Activated T-helper 1 cell treated with anti-CD3 and anti-CD28 coated beads, Interleukin-2, amount 50 U/mL, for 16 hours (primary cell): ENCODE measurements around the gene BICD2.

Source experiments
- DNase-seq, 2 donors: peaks; one replicate each; pipeline ENCODE4 v3.0.0-alpha.2; 2020; ENCODE audit warnings: low read depth in 1 of 2, low spot score in 1 of 2

The BICD2 gene

GRCh38 chr9:92748233-92748497, 16.5 kb downstream of the BICD2 start:
- DNase-seq, result no peak

DNA sequence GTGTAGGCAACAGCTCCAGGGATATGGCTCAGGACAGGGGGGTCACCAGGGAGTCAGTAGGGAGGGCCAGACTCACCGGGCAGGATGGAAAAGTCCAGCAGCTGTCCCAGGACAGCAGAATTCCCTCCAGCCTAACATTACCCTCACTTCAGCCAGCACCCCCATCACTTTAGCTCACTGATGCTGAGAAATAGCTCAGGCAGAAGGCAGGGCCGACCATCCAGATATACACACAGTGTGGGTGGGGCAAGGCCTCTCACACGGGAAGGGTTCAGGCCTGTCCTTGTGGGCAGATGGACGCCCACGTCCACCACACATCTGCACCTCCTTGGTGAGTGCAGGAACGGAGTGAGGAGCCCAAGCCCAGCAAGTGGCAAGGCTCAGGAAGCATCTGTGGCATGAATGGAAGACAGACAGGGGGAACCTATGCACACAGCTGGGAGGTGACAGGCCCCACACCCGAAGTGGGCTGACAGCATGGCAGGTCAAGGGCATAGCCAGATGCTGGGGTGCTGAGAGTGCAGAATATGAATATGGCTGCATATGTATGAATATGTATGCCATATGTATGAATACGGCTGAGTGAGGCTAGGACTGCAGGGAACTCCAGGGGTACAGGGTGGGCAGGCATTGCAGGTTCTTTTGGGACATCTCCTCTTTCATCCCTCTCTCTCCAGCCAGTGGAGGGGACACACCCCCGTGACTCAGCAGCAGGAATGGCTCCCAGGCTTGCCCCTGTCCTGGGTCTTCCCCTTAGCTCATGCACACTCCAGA, 17.0 kb downstream of the BICD2 start:
- no peak for DNase-seq

GRCh38 chr9:92746567-92747458, 17.8 kb downstream of the BICD2 start:
- no peak for DNase-seq

- DNase-seq, result no peak
Measured at GRCh38 chr9:92745881-92746280, 18.8 kb downstream of the BICD2 start.

- no peak for DNase-seq
Measured at GRCh38 chr9:92745331-92745730, 19.3 kb downstream of the BICD2 start.

GRCh38 chr9:92740969-92741368, 23.7 kb downstream of the BICD2 start:
- DNase-seq, result no peak

DNA sequence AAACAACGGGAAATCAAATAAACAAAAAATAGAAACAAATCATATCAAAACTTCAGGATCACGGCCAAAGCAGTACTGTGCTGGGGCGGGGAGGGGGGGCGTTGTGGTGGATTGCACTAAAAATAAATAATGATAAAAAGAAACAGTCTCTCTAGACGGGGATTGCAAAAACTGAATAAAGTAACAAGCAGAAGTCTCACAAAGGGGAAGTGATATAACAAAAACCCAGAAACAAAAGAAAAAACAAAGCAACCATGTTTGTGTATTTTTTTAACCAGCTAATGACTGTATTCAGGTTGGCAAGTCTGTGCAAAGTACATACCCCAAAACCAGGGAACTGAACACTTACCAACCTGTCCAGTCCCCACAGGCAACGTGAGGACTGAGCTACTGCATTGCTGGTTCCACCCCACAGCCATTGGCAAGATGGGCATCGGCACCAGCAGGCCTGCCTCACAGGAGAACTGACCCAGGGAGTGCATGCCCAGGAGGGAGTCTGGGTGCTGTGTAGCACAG, 24.1 kb downstream of the BICD2 start:
- DNase-seq, result no peak

- no peak for DNase-seq
Measured at GRCh38 chr9:92740009-92740408, 24.6 kb downstream of the BICD2 start.

DNA sequence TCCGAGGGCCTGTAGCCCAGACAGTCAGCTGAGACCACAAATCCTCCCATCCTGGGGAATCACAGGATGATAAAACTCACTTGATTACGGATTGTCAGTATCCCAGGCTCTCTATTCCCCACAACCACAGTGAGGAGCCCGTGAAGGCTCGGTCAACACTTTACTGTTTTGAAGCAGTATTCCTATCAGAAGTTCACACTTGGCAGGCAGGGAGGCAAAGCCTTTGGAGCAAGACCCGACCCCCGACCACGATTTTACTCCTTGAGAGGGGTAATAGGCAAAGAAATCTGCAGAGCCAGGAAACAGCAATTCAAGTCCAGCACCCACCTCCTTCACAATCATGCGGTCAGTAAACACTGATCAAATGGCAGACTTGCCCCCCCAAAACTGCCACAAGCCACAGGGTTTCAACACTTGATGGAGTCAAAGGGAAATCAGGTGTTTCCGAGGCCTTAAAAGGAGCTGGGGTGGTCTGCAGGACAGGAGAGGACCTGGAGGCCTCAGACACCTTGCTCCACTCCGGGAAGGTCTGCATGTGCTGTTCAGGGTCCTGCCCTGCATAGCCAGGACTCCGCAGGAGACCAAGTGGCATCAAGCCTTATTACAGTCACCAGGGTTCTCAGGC, 25.2 kb downstream of the BICD2 start:
- DNase-seq, result no peak

DNA sequence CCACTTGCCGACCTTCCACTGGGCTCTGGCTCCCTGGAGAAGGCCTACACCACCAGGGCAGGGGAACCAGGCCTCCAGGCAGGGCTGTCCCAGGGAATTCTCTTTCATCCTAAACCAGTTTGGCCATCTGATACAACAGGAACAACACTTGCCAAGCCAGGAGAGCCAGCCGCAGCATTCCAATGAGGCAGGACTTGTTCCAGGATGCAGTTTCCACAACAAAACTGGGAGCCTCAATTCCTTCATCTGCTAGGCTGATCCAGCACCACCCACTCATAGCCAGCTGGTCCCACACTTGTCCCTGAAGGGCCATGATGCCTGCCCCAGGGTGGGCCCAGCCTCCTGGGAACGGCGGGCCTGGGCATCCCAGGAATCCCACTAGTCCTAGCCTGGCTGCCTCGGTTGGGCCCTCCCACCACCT, 26.0 kb downstream of the BICD2 start:
- no peak for DNase-seq

DNA sequence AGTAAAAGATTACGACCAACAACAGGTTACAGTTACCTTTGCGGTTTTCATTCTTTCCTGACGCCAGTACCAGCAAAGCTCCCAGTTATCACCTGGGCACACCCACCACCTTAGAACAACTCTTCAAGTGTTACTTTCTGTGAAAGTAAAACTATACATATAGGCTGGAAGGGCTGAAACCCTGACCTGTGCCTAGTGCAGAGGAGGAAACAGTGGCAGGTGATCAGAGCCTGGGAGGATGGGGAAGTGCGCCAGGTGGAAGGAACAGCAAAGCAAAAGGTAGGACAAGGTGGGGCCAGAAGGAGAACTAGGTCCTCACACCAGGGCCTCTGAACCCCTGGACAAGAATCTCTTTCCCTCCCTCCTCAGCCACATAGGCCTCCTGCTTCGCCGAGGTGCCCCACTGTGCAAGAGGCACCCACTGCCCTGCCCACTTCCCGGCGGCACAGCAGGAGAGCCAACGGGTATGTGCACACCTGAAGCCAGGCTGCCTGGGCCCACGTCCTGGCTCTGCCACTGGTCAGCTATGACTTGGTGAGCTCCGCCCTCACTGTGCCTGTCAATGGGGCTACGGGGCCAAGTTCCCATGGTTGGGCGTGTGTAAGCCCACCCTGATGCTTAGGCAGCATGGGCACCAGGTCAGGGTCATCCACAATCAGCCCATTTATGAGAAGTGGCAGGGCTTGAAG, 26.9 kb downstream of the BICD2 start:
- DNase-seq, result no peak

DNA sequence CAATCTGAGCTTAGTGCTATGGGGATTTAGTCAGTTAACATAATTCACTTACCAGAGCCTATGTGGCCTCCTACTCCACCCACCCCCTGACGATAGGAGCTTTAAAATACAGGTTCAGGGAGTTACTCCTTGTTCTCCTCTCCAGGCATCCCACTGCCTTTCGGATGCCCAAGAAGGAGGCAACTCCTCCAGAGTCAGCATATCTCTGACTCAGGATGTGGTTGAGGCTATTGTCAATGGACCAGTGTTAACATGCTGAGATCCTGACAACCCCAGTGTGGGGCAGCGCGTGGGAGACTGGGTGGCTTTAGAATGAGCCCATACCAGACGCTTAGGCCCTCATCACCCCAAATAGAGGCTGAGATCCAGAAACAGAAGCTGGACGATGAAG, 27.4 kb downstream of the BICD2 start:
- no peak for DNase-seq

DNA sequence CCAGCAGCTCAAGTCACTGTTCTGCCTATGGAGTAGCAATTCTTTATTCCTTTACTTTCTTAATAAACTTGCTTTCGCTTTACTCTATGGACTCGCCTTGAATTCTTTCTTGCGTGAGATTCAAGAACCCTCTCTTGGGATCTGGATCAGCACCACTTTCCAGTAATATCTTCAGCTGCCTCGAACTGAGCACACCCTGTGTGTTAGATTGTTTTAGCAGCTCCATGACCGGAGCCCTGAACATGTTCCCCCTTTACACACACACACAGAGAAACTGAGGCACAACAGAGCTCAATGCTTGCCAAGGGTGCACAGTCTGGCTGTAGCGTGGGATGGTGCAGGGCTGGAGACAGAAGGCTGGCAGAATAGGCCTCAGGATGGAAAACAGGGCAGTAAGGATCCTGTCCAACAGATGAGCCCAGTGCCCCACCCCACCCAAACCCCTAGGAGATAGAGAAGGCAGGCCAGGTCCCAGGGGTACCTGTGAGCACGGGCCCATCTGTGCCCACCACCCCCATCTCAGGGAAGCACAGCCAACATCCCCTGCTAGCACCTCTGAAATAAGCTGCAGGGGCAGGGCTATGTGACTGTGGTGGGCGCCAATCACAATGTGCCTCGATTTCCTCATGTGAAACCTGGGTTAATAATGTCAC, 27.9 kb downstream of the BICD2 start:
- no peak for DNase-seq

- no peak for DNase-seq
Measured at GRCh38 chr9:92735636-92736562, 28.7 kb downstream of the BICD2 start.

- DNase-seq, result no peak
Measured at GRCh38 chr9:92734931-92735635, 29.6 kb downstream of the BICD2 start.

- no peak for DNase-seq
Measured at GRCh38 chr9:92730897-92731296, 33.7 kb downstream of the BICD2 start.

GRCh38 chr9:92729735-92730155, 34.9 kb downstream of the BICD2 start:
- DNase-seq, result no peak

DNA sequence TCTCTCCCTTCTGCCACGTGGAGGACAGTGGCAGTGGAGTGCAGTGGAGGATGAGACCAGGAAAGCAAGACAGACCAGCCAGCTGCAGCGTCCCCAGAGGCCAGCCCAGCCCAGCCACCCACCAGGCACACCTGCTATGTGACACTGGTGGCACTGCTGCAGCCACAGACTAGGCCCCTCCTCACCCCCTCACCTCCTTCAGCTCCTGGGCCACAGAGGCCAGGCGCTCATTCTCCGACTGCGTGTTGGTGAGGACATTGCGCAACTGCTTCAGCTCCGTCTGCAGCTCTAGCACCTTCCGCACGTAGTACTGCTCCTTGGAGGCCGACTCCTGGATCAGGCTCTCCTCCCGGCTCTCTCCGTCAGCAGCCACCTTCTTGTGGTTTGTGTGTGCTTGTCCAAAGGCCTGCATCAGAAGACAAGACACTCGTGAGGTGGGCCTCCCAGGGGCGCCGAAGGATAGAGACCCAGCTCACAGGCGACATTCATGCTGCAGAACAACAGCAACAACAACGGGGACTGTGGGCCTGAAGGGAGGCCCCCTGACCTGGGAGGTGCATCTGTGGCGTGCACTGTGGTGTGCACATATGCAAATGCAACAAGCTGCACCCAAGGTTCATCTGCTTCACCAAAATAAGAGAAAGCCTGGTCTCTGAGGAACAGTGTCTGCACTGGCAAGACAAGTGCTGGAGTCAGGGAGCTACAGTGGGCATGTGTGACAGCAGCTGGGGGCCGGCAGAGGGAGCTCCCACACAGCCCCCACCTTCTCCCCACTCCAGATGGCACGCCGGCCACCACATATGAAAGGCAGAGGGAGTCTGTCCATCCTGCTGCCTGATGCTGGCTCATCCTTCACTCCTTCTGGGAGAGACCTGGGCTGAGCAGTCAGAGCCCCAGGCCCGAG, 35.5 kb downstream of the BICD2 start:
- no peak for DNase-seq
